ENCODE measurements around the gene SFXN1.
"Not testable (repeated sequence)": the region's sequence is repeated elsewhere in the genome, so short reads cannot be mapped to it uniquely, and the experiment has no call there.

The SFXN1 gene

DNA sequence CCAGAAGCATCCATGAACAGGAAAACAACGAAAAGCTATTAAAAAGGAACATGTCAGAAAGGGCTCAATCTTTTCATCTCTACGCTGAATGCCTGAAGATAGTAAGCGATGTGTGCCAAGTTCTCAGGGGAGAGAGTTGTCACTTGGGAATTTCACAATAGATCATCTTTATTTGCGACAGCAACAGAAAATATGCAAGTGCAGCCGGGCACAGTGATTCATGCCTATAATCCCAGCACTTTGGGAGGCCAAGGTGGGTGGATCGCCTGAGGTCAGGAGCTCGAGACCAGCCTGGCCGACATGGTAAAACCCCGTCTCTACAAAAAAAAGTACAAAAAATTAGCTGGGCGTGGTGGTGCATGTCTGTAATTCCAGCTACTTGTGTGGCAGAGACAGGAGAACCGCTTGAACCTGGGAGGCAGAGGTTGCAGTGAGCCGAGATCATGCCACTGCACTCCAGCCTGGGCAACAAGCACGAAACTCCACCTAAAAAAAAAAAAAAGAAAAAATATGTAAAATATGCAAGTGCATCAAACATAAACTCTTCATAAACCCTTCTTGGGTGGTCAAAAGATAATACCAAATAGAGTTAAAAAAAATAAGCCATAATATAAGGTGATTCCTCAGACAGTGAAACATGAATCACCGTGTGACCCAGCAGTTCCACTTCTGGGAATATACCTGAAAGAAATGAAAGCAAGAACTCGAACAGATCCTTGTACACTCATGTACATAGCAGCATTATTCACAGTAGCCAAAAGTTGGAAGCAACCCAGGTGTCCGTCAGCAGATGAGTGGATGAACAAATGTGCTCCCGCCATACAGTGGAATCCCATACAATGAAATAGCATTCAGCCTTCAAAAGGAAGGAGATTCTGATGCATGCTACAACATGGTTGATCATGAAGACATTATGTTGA is 16.2 kb downstream of the SFXN1 start:
- Histone ChIP-seq H3K9me3 (ENCODE audit: control insufficient read depth in 1 of 2, low read length in 2 of 2) (no peaks in the 10 kb centered on the region), H3K36me3 (ENCODE audit: control insufficient read depth in 1 of 2, insufficient read depth in 2 of 2, low read length in 2 of 2) (peaks cover 29 to 36% of the 10 kb centered on the region in 2 donors), H3K4me3 (ENCODE audit: low read depth in 1 of 2, low read length in 2 of 2) (no peak overlapping the region), H3K27ac (ENCODE audit: low read length) (no peak overlapping the region), H3K27me3 (ENCODE audit: low read depth, low read length) (no peaks in the 10 kb centered on the region), H3K4me1 (ENCODE audit: control insufficient read depth in 1 of 2, insufficient read depth in 2 of 2, low read length in 2 of 2) (no peaks in the 10 kb centered on the region)

DNA sequence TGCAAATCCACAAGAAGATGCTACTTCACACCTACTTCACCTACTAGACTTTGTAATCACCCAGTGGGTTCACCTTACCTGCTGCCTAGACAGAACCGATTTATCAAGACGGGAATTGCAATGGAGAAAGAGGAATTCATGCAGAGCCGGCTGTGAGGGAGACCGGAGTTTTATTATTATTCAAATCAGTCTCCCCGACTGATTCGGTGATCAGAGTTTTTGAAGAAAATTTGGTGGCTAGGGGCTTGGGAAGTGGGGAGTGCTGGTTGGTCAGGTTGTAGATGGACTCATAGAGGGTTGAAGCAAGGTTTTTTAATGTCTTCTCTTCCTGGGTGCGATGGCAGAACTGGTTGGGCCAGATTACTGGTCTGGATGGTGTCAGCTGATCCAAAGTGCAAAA is 23.4 kb downstream of the SFXN1 start:
- H3K36me3 ChIP-seq (ENCODE audit: control insufficient read depth in 1 of 2, insufficient read depth in 2 of 2, low read length in 2 of 2) = peaks cover 7 to 10% of the 10 kb centered on the region in 2 donors
- no peaks in the 10 kb centered on the region for H3K27me3 ChIP-seq (ENCODE audit: low read depth, low read length)
- no peak overlapping the region for H3K27ac ChIP-seq (ENCODE audit: low read length)
- H3K4me1 ChIP-seq (ENCODE audit: control insufficient read depth in 1 of 2, insufficient read depth in 2 of 2, low read length in 2 of 2) = no peaks in the 10 kb centered on the region
- H3K4me3 ChIP-seq (ENCODE audit: low read depth in 1 of 2, low read length in 2 of 2) = no peak overlapping the region
- no peaks in the 10 kb centered on the region for H3K9me3 ChIP-seq (ENCODE audit: control insufficient read depth in 1 of 2, low read length in 2 of 2)

GRCh38 chr5:175507671-175508070 is 29.3 kb downstream of the SFXN1 start:
- not testable (repeated sequence) for H3K4me3 ChIP-seq (ENCODE audit: low read depth in 1 of 2, low read length in 2 of 2); H3K4me1 ChIP-seq (ENCODE audit: control insufficient read depth in 1 of 2, insufficient read depth in 2 of 2, low read length in 2 of 2); H3K27ac ChIP-seq (ENCODE audit: low read length); H3K27me3 ChIP-seq (ENCODE audit: low read depth, low read length); H3K9me3 ChIP-seq (ENCODE audit: control insufficient read depth in 1 of 2, low read length in 2 of 2)
- peaks cover 28 to 33% of the 10 kb centered on the region in 2 donors for H3K36me3 ChIP-seq (ENCODE audit: control insufficient read depth in 1 of 2, insufficient read depth in 2 of 2, low read length in 2 of 2)

GRCh38 chr5:175508896-175509295 is 30.5 kb downstream of the SFXN1 start:
- Histone ChIP-seq H3K4me3 (ENCODE audit: low read depth in 1 of 2, low read length in 2 of 2) (no peak overlapping the region), H3K9me3 (ENCODE audit: control insufficient read depth in 1 of 2, low read length in 2 of 2) (no peaks in the 10 kb centered on the region), H3K27ac (ENCODE audit: low read length) (no peak overlapping the region), H3K4me1 (ENCODE audit: control insufficient read depth in 1 of 2, insufficient read depth in 2 of 2, low read length in 2 of 2) (no peaks in the 10 kb centered on the region), H3K36me3 (ENCODE audit: control insufficient read depth in 1 of 2, insufficient read depth in 2 of 2, low read length in 2 of 2) (peaks cover 35 to 44% of the 10 kb centered on the region in 2 donors), H3K27me3 (ENCODE audit: low read depth, low read length) (no peaks in the 10 kb centered on the region)

- no peak overlapping the region for H3K27ac ChIP-seq (ENCODE audit: low read length)
- H3K27me3 ChIP-seq (ENCODE audit: low read depth, low read length) = no peaks in the 10 kb centered on the region
- H3K4me1 ChIP-seq (ENCODE audit: control insufficient read depth in 1 of 2, insufficient read depth in 2 of 2, low read length in 2 of 2) = no peaks in the 10 kb centered on the region
- no peak overlapping the region for H3K4me3 ChIP-seq (ENCODE audit: low read depth in 1 of 2, low read length in 2 of 2)
- peaks cover 70 to 76% of the 10 kb centered on the region in 2 donors for H3K36me3 ChIP-seq (ENCODE audit: control insufficient read depth in 1 of 2, insufficient read depth in 2 of 2, low read length in 2 of 2)
- no peaks in the 10 kb centered on the region for H3K9me3 ChIP-seq (ENCODE audit: control insufficient read depth in 1 of 2, low read length in 2 of 2)
Measured at GRCh38 chr5:175513297-175513696, 34.9 kb downstream of the SFXN1 start.

DNA sequence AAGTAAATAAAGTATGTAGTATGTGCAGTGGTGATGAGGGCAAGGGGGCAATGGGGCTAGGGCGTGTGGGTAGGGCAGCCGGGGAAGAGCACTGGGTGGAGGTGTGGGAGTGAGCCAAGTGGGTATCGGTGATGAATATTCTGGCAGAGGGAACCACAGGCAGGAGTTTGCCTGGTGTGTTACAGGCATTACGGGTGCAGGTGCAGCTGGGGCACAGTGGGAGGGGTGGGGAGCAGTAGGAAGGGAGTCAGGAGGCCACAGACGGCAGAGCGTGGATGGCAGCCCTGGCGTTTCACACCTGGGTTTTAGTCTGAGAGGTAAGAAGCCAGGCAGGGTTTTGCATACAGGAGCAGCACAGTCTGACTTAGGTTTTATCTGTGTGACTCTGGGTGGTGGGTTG is 35.4 kb downstream of the SFXN1 start:
- peaks cover 72 to 80% of the 10 kb centered on the region in 2 donors for H3K36me3 ChIP-seq (ENCODE audit: control insufficient read depth in 1 of 2, insufficient read depth in 2 of 2, low read length in 2 of 2)
- H3K27me3 ChIP-seq (ENCODE audit: low read depth, low read length) = no peaks in the 10 kb centered on the region
- no peaks in the 10 kb centered on the region for H3K4me1 ChIP-seq (ENCODE audit: control insufficient read depth in 1 of 2, insufficient read depth in 2 of 2, low read length in 2 of 2)
- no peaks in the 10 kb centered on the region for H3K9me3 ChIP-seq (ENCODE audit: control insufficient read depth in 1 of 2, low read length in 2 of 2)
- no peak overlapping the region for H3K4me3 ChIP-seq (ENCODE audit: low read depth in 1 of 2, low read length in 2 of 2)
- no peak overlapping the region for H3K27ac ChIP-seq (ENCODE audit: low read length)

- no peaks in the 10 kb centered on the region for H3K27me3 ChIP-seq (ENCODE audit: low read depth, low read length)
- no peaks in the 10 kb centered on the region for H3K4me1 ChIP-seq (ENCODE audit: control insufficient read depth in 1 of 2, insufficient read depth in 2 of 2, low read length in 2 of 2)
- H3K27ac ChIP-seq (ENCODE audit: low read length) = no peak overlapping the region
- H3K36me3 ChIP-seq (ENCODE audit: control insufficient read depth in 1 of 2, insufficient read depth in 2 of 2, low read length in 2 of 2) = peaks cover 52 to 64% of the 10 kb centered on the region in 2 donors
- no peak overlapping the region for H3K4me3 ChIP-seq (ENCODE audit: low read depth in 1 of 2, low read length in 2 of 2)
- H3K9me3 ChIP-seq (ENCODE audit: control insufficient read depth in 1 of 2, low read length in 2 of 2) = no peaks in the 10 kb centered on the region
Measured at GRCh38 chr5:175516933-175517823, 38.8 kb downstream of the SFXN1 start.

GRCh38 chr5:175517824-175518450 is 39.6 kb downstream of the SFXN1 start:
- Histone ChIP-seq H3K36me3 (ENCODE audit: control insufficient read depth in 1 of 2, insufficient read depth in 2 of 2, low read length in 2 of 2) (peaks cover 53 to 71% of the 10 kb centered on the region in 2 donors), H3K4me1 (ENCODE audit: control insufficient read depth in 1 of 2, insufficient read depth in 2 of 2, low read length in 2 of 2) (no peaks in the 10 kb centered on the region), H3K27ac (ENCODE audit: low read length) (no peak overlapping the region), H3K27me3 (ENCODE audit: low read depth, low read length) (no peaks in the 10 kb centered on the region), H3K9me3 (ENCODE audit: control insufficient read depth in 1 of 2, low read length in 2 of 2) (no peaks in the 10 kb centered on the region), H3K4me3 (ENCODE audit: low read depth in 1 of 2, low read length in 2 of 2) (no peak overlapping the region)

DNA sequence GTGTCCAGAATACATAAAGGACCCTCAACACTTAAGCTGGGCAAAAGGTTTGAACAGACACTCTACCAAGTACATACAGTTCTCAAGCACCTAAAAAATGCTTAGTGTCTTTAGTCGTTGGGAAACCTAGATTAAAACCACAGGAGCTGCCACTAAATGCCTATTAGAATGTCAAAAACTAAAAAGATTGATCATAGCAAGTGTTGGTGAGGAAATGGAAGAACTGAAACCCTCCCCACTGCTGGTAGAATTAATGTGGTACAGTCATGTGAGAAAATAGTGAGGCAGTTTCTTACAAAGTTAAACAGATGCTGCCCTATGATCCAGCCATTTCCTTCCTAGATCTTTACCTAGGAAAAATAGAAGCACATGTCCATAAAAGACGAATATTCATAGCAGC is 40.6 kb downstream of the SFXN1 start:
- Histone ChIP-seq H3K9me3 (ENCODE audit: control insufficient read depth in 1 of 2, low read length in 2 of 2) (no peaks in the 10 kb centered on the region), H3K4me1 (ENCODE audit: control insufficient read depth in 1 of 2, insufficient read depth in 2 of 2, low read length in 2 of 2) (no peaks in the 10 kb centered on the region), H3K27me3 (ENCODE audit: low read depth, low read length) (no peaks in the 10 kb centered on the region), H3K27ac (ENCODE audit: low read length) (no peak overlapping the region), H3K36me3 (ENCODE audit: control insufficient read depth in 1 of 2, insufficient read depth in 2 of 2, low read length in 2 of 2) (peaks cover 47 to 63% of the 10 kb centered on the region in 2 donors), H3K4me3 (ENCODE audit: low read depth in 1 of 2, low read length in 2 of 2) (no peak overlapping the region)

DNA sequence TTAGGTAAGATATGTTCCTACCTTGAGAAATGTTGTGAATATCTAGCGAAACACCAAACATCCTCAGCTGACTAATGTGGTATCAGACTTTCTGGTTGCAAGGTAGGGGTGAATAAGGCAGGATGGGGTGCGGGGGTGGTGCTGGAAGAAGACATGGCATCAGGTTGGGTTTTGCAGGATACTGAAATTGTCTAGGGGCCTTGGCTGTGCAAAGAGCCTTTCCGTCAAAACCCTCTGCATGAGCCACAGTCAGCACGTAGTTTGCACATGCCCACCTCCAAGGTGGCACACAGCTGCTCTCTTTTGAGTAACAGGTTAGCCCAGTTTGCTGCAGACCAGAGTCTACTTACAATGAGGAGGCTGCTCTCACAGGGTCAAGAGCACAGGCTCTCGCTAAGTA is 42.0 kb downstream of the SFXN1 start:
- Histone ChIP-seq H3K27ac (ENCODE audit: low read length) (no peak overlapping the region), H3K4me3 (ENCODE audit: low read depth in 1 of 2, low read length in 2 of 2) (no peak overlapping the region), H3K4me1 (ENCODE audit: control insufficient read depth in 1 of 2, insufficient read depth in 2 of 2, low read length in 2 of 2) (no peaks in the 10 kb centered on the region), H3K27me3 (ENCODE audit: low read depth, low read length) (no peaks in the 10 kb centered on the region), H3K36me3 (ENCODE audit: control insufficient read depth in 1 of 2, insufficient read depth in 2 of 2, low read length in 2 of 2) (peaks cover 39 to 54% of the 10 kb centered on the region in 2 donors), H3K9me3 (ENCODE audit: control insufficient read depth in 1 of 2, low read length in 2 of 2) (no peaks in the 10 kb centered on the region)

- Histone ChIP-seq H3K27me3 (ENCODE audit: low read depth, low read length) (no peaks in the 10 kb centered on the region), H3K4me3 (ENCODE audit: low read depth in 1 of 2, low read length in 2 of 2) (no peak overlapping the region), H3K4me1 (ENCODE audit: control insufficient read depth in 1 of 2, insufficient read depth in 2 of 2, low read length in 2 of 2) (no peaks in the 10 kb centered on the region), H3K36me3 (ENCODE audit: control insufficient read depth in 1 of 2, insufficient read depth in 2 of 2, low read length in 2 of 2) (peaks cover 39 to 53% of the 10 kb centered on the region in 2 donors), H3K9me3 (ENCODE audit: control insufficient read depth in 1 of 2, low read length in 2 of 2) (no peaks in the 10 kb centered on the region), H3K27ac (ENCODE audit: low read length) (no peak overlapping the region)
Measured at GRCh38 chr5:175520873-175521272, 42.5 kb downstream of the SFXN1 start.

All from muscle layer of duodenum (tissue), 2 donors.